Caco-2 (cell line): Measurements from ENCODE around the gene PKMYT1. TPM values are rescaled to one million over a fixed set of nuclear protein-coding genes. Genes with fewer than 3 reads are reported as not detected.

ENCODE experiments used
- BruUV-seq: library from RNA; stranded (reverse); fragments of 400-500 nt; replicated peaks from 2 replicates; lab custom pipeline; 2021; lab: Mats Ljungman, UMichigan
- CTCF ChIA-PET: fragments of 300-600 bp; sonication (Branson Sonifier 250); formaldehyde crosslinking; loops from one replicate; lab custom pipeline; 2022; ENCODE audit warnings: antibody characterized with exemption; lab: Charles Lee
- POLR2A ChIA-PET: fragments of 300-600 bp; sonication (Branson Sonifier 250); formaldehyde crosslinking; loops from one replicate; lab custom pipeline; 2022; ENCODE audit warnings: antibody characterized with exemption; lab: Charles Lee
- DNase-seq, 2 experiments: peaks; one replicate each; pipeline versions ENCODE4 v3.0.0 to v3.0.0-alpha.2; 2020 to 2022
- H3K27me3 ChIP-seq: replicated peaks from 2 replicates; pipeline ENCODE4 v1.6.0; 2011; ENCODE audit warnings: low read length; ENCODE audit not compliant: control insufficient read depth, insufficient read depth
- H3K36me3 ChIP-seq: 2 replicates; pipeline ENCODE4 v1.5.1; 2011; ENCODE audit warnings: low read length; ENCODE audit not compliant: control insufficient read depth, insufficient read depth
- H3K4me1 ChIP-seq: fragments of 250-450 bp; sonication (Bioruptor Pico); 2 replicates; pipeline ENCODE4 v1.5.1; 2020; ENCODE audit warnings: mild to moderate bottlenecking
- H3K4me3 ChIP-seq: 2 replicates; pipeline ENCODE4 v1.5.1; 2011; ENCODE audit warnings: low read depth, mild to moderate bottlenecking, control low read depth, low read length
- H3K9me3 ChIP-seq: fragments of 250-450 bp; sonication (Bioruptor Pico); 2 replicates; pipeline ENCODE4 v1.5.1; 2020; ENCODE audit warnings: mild to moderate bottlenecking, moderate library complexity
- H3K27ac Mint-ChIP-seq: one replicate; pipeline ENCODE4 v1.8.0; 2022; ENCODE audit warnings: mixed read lengths; ENCODE audit not compliant: unreplicated experiment
- H3K27me3 Mint-ChIP-seq: one replicate; pipeline ENCODE4 v1.8.0; 2022; ENCODE audit warnings: mixed read lengths; ENCODE audit not compliant: insufficient read depth, unreplicated experiment
- H3K36me3 Mint-ChIP-seq: one replicate; pipeline ENCODE4 v1.8.0; 2022; ENCODE audit warnings: mild to moderate bottlenecking, mixed read lengths; ENCODE audit not compliant: insufficient read depth, unreplicated experiment
- H3K4me1 Mint-ChIP-seq: one replicate; pipeline ENCODE4 v1.8.0; 2022; ENCODE audit warnings: low read depth, mixed read lengths; ENCODE audit not compliant: unreplicated experiment
- H3K4me3 Mint-ChIP-seq: one replicate; pipeline ENCODE4 v1.8.0; 2022; ENCODE audit warnings: mild to moderate bottlenecking, moderate library complexity, mixed read lengths; ENCODE audit not compliant: unreplicated experiment
- H3K9me3 Mint-ChIP-seq: one replicate; pipeline ENCODE4 v1.8.0; 2022; ENCODE audit warnings: mixed read lengths; ENCODE audit not compliant: unreplicated experiment
- intact Hi-C: fragments of 100-400 bp; cut with micrococcal nuclease; formaldehyde crosslinking; loops from one replicate; pipeline ENCODE4 v1.10.0; 2022; ENCODE audit not compliant: unreplicated experiment
- total RNA-seq: library from RNA; stranded (reverse); gene quantifications from 2 replicates; pipeline ENCODE4 v1.2.3, GENCODE V29; 2022
- TF ChIP-seq, protein P1 (sequence below), 2 experiments: fragments of 200-600 bp in 1 of 2; IDR thresholded peaks; 1 replicate in 1 of 2; 2 replicates in 1 of 2; pipeline versions ENCODE4 v1.5.1 to v1.8.0; 2011 to 2022; ENCODE audit warnings: antibody characterized with exemption in 1 of 2, control low read depth in 1 of 2, inconsistent platforms in 1 of 2, low read depth in 1 of 2, low read length in 1 of 2, mild to moderate bottlenecking in 1 of 2, moderate library complexity in 1 of 2; ENCODE audit not compliant: insufficient read depth in 1 of 2, severe bottlenecking in 1 of 2, unreplicated experiment in 1 of 2

The PKMYT1 gene
- total RNA-seq, 1 experiment from 2014 or later, result 73.7 TPM

GRCh38 chr16:2990891-2991290, 10.6 kb upstream of the PKMYT1 start:
- no peaks in the 10 kb centered on the region for H3K36me3 ChIP-seq
- H3K4me1 ChIP-seq, result 0 out of 2 replicates have a peak, but pooled peaks cover 3% of the 10 kb centered on the region
- Mint-ChIP-seq H3K4me1 (no peaks in the 10 kb centered on the region), H3K27ac (no peak overlapping the region), H3K27me3 (no peaks in the 10 kb centered on the region), H3K4me3 (no peak overlapping the region), H3K36me3 (no peaks in the 10 kb centered on the region), H3K9me3 (no peaks in the 10 kb centered on the region)
- ChIA-PET POLR2A (no interaction called here), CTCF (no interaction called here)
- TF ChIP-seq, protein P1, sequence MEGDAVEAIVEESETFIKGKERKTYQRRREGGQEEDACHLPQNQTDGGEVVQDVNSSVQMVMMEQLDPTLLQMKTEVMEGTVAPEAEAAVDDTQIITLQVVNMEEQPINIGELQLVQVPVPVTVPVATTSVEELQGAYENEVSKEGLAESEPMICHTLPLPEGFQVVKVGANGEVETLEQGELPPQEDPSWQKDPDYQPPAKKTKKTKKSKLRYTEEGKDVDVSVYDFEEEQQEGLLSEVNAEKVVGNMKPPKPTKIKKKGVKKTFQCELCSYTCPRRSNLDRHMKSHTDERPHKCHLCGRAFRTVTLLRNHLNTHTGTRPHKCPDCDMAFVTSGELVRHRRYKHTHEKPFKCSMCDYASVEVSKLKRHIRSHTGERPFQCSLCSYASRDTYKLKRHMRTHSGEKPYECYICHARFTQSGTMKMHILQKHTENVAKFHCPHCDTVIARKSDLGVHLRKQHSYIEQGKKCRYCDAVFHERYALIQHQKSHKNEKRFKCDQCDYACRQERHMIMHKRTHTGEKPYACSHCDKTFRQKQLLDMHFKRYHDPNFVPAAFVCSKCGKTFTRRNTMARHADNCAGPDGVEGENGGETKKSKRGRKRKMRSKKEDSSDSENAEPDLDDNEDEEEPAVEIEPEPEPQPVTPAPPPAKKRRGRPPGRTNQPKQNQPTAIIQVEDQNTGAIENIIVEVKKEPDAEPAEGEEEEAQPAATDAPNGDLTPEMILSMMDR (IDR thresholded peaks at IDR 0.05; ENCODE audit: insufficient read depth in 1 of 2, low read depth in 1 of 2, low read length in 1 of 2, severe bottlenecking in 1 of 2, unreplicated experiment in 1 of 2), result no peak
- no peak for DNase-seq
- no peaks in the 10 kb centered on the region for H3K27me3 ChIP-seq
- no peaks in the 10 kb centered on the region for H3K9me3 ChIP-seq
- no peak overlapping the region for H3K4me3 ChIP-seq
- no TSS peak for BruUV-seq
- intact Hi-C loops, result no loop called here

DNA sequence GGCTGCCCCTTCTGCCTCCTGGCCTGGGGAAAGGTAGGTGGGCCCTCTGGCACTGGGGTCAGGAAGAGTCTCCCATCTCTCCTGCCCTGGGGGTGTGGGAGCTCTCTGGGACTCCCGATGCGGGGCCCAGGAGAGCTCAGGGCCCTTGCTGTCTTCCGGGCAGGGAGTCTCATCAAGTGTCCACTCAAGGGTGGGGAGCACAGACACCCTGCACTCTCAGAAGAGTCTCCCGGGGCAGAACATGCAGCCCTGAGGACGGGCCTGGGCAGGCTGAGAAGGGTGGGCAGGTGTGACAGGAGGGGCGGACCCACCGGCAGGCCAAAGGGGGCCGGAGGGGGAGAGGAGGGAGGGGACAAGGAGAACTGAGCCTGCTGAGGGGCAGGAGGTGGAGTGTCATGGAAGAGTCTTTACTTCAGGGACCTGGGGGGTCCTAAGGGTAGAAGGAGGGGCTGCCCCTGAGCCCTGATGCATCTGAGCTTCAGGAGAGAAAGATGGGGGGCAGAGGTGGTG, 8.4 kb upstream of the PKMYT1 start:
- no peak for DNase-seq
- Mint-ChIP-seq H3K36me3 (no peaks in the 10 kb centered on the region), H3K4me3 (no peak overlapping the region), H3K9me3 (no peaks in the 10 kb centered on the region), H3K27ac (no peak overlapping the region), H3K27me3 (no peaks in the 10 kb centered on the region), H3K4me1 (no peaks in the 10 kb centered on the region)
- BruUV-seq, result no TSS peak
- H3K36me3 ChIP-seq, result no peaks in the 10 kb centered on the region
- POLR2A ChIA-PET, result no interaction called here
- CTCF ChIA-PET, result no interaction called here
- H3K4me1 ChIP-seq, result 0 out of 2 replicates have a peak, but pooled peaks cover 8% of the 10 kb centered on the region
- H3K9me3 ChIP-seq, result no peaks in the 10 kb centered on the region
- H3K27me3 ChIP-seq, result no peaks in the 10 kb centered on the region
- intact Hi-C loops, result no loop called here
- no peak overlapping the region for H3K4me3 ChIP-seq
- TF ChIP-seq, protein P1 (IDR thresholded peaks at IDR 0.05; ENCODE audit: insufficient read depth in 1 of 2, low read depth in 1 of 2, low read length in 1 of 2, severe bottlenecking in 1 of 2, unreplicated experiment in 1 of 2), result no peak

GRCh38 chr16:2987833-2988232, 7.6 kb upstream of the PKMYT1 start:
- TF ChIP-seq, protein P1 (IDR thresholded peaks at IDR 0.05; ENCODE audit: insufficient read depth in 1 of 2, low read depth in 1 of 2, low read length in 1 of 2, severe bottlenecking in 1 of 2, unreplicated experiment in 1 of 2), result no peak
- CTCF ChIA-PET, result no interaction called here
- intact Hi-C loops, result no loop called here

More at GRCh38 chr16:2987833-2988232, 7.6 kb upstream of the PKMYT1 start:
- Mint-ChIP-seq H3K4me1 (no peaks in the 10 kb centered on the region), H3K27me3 (no peaks in the 10 kb centered on the region), H3K36me3 (no peaks in the 10 kb centered on the region), H3K9me3 (no peaks in the 10 kb centered on the region), H3K27ac (no peak overlapping the region), H3K4me3 (no peak overlapping the region)
- Histone ChIP-seq H3K27me3 (no peaks in the 10 kb centered on the region), H3K9me3 (no peaks in the 10 kb centered on the region), H3K36me3 (no peaks in the 10 kb centered on the region), H3K4me3 (no peak overlapping the region), H3K4me1 (0 out of 2 replicates have a peak, but pooled peaks cover 8% of the 10 kb centered on the region)
- POLR2A ChIA-PET, result no interaction called here
- no peak for DNase-seq
- no TSS peak for BruUV-seq
